Hindlimb muscle (tissue), 1 donor: ENCODE measurements around the gene TMPRSS11E. TPM values are rescaled to one million over a fixed set of nuclear protein-coding genes. Genes with fewer than 3 reads are reported as not detected.

ENCODE experiments used
- polyA plus RNA-seq: library from polyadenylated mRNA; unstranded; fragments of 120-200 nt; gene quantifications from one replicate; pipeline ENCODE4 v1.2.1, GENCODE V29; 2013; ENCODE audit not compliant: insufficient read length

Gene TMPRSS11E
- polyA plus RNA-seq, 1 donor = not detected

Other genes with a start within 250 kb of the TMPRSS11E start
- gene TMPRSS11B, start 201.8 kb upstream of the TMPRSS11E start, polyA plus RNA-seq = 0.08 TPM
- gene YTHDC1, start 97.4 kb upstream of the TMPRSS11E start, polyA plus RNA-seq = 83.5 TPM
- not detected for gene UGT2B17, start 128.9 kb downstream of the TMPRSS11E start, polyA plus RNA-seq
- not detected for gene UGT2B15, start 223.2 kb downstream of the TMPRSS11E start, polyA plus RNA-seq